ENCODE results near the gene LHX4. TPM values are rescaled to one million over a fixed set of nuclear protein-coding genes. Genes with fewer than 3 reads are reported as not detected.
A peak's percentile ranks its signal among the peaks of the same experiment; 100 is the strongest.

The LHX4 gene
- total and polyA plus RNA-seq, 5 donors: 0.02 TPM; not detected in 4

- H3K4me3 ChIP-seq (ENCODE audit: low read length): no peak overlapping the region
- H3K9me3 ChIP-seq (ENCODE audit: control insufficient read depth, low read length): no peaks in the 10 kb centered on the region
- DNase-seq: no peak
- intact Hi-C loops (cut with DNase I): no loop called here
- no peaks in the 10 kb centered on the region for H3K27me3 ChIP-seq (ENCODE audit: control insufficient read depth, insufficient read depth)
- ATAC-seq: no peak
- H3K27ac ChIP-seq (ENCODE audit: low read length): no peak overlapping the region
- WGBS: 75% methylated on average over 7 of the region's 7 CpGs
- no peaks in the 10 kb centered on the region for H3K4me1 ChIP-seq (ENCODE audit: control insufficient read depth, insufficient read depth, low read length)
Observed at GRCh38 chr1:180299479-180300221, 69.6 kb downstream of the LHX4 start.

DNA sequence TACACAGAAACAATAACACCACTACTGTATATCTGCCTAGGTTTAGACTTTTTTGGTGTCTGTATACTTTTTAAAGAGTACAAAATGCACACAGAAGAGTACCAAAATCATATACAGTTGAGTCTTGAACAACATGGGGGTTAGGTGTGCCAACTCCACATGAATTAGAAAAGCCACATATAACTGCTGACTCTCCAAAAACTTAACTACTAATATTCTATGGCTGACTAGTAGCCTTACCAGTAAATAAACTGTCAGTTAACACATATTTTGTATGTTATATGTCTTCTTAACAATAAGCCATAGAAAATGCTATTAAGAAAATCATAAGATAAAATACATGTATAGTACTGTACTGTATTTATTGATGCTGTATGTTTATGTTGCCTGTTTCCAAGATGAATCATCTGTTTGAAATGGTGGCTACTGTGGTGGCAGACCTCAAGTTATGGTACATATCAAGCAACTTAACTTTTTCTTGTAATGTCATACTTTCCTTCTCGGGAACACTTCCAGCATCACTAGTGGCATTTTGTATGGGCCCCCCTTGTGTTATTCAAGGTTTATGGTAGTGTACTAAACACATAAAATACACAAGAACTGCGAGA, 71.2 kb downstream of the LHX4 start:
- intact Hi-C loops (cut with DNase I): no loop called here
- Histone ChIP-seq H3K4me1 (ENCODE audit: control insufficient read depth, insufficient read depth, low read length) (no peaks in the 10 kb centered on the region), H3K27me3 (ENCODE audit: control insufficient read depth, insufficient read depth) (no peaks in the 10 kb centered on the region), H3K27ac (ENCODE audit: low read length) (no peak overlapping the region), H3K4me3 (ENCODE audit: low read length) (no peak overlapping the region), H3K9me3 (ENCODE audit: control insufficient read depth, low read length) (no peaks in the 10 kb centered on the region)
- DNase-seq (no peak), ATAC-seq (no peak)
- 94% methylated on average over 2 of the region's 2 CpGs for WGBS

DNA sequence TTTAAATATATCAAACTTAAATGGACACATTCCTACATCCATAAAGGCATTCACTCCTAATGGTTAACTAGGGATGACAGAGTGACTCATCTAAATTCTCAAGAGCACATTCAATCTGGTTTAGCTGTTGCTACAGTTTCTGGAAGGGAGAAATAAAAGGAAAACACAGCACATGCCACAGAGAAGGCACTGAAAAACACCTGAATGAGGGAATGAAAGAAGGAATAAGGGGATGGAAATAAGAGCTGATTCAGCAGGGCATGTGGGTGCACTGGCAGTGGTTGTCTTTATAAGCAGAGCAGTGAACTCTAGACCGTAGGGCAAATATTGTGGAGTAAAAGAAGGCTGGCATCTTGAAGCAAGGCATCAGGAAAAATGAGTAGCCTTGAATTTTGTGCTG, 79.3 kb downstream of the LHX4 start:
- H3K27ac ChIP-seq (ENCODE audit: low read length): no peak overlapping the region
- no peaks in the 10 kb centered on the region for H3K9me3 ChIP-seq (ENCODE audit: control insufficient read depth, low read length)
- no peak overlapping the region for H3K4me3 ChIP-seq (ENCODE audit: low read length)
- intact Hi-C loops (cut with DNase I): no loop called here
- ATAC-seq (no peak), DNase-seq (no peak)
- H3K27me3 ChIP-seq (ENCODE audit: control insufficient read depth, insufficient read depth): no peaks in the 10 kb centered on the region
- peaks cover 2% of the 10 kb centered on the region for H3K4me1 ChIP-seq (ENCODE audit: control insufficient read depth, insufficient read depth, low read length)
- WGBS: 91% methylated on average over 1 of the region's 1 CpG

DNA sequence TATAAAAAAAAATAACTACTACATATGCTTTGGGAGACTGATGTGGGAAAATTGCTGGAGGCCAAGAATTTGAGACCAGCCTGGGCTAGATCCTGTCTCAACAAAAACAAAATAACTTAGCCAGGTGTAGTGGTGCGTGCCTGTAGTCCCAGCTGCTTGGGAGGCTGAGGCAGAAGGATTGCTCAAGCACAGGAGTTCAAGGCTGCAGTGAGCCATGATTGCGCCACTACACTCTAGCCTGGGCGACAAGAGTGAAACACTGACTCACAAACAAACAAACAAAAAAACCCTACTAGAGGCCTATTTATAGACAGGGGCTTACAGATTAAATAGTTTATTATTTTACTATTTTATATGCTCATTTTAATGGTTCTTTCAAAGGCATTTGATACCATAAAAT, 80.0 kb downstream of the LHX4 start:
- H3K9me3 ChIP-seq (ENCODE audit: control insufficient read depth, low read length): no peaks in the 10 kb centered on the region
- intact Hi-C loops (cut with DNase I): no loop called here
- peaks cover 2% of the 10 kb centered on the region for H3K4me1 ChIP-seq (ENCODE audit: control insufficient read depth, insufficient read depth, low read length)
- no peaks in the 10 kb centered on the region for H3K27me3 ChIP-seq (ENCODE audit: control insufficient read depth, insufficient read depth)
- no peak for DNase-seq
- H3K27ac ChIP-seq (ENCODE audit: low read length): no peak overlapping the region
- ATAC-seq: no peak
- 96% methylated on average over 3 of the region's 3 CpGs for WGBS
- H3K4me3 ChIP-seq (ENCODE audit: low read length): no peak overlapping the region

DNA sequence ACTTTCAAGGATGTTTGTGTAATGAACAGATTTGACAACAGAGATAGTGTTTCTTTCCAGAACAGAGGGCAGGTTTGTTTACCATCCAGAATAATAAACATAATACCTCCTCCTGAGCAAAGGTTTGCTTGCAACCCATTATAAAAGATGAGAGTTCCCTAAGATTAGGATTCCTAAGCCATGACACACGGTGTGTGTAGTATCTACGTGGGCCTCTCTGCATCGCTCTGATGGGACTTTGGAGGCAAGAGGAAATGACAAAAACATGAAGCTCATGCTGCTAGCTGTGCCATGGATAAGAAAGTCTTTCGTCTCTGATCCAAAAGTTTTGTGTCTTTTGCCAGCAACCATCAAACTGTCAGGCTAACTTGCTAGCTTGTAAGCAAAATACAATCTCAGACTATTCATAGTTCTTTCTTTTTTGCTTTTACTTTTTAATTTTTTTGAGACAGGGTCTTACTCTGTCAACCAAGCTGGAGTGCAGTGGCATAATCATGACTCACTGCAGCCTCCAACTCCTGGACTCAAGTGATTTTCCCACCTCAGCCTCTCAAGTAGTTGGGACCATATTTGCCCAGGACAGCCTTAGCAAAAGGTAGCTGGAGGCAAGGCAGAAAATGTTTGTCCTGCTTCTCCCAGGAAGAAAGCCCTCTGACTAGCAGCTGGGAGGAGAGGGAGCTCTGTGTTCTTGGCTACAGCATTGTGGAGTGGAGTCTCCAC, 81.1 kb downstream of the LHX4 start:
- Histone ChIP-seq H3K9me3 (ENCODE audit: control insufficient read depth, low read length) (no peaks in the 10 kb centered on the region), H3K4me3 (ENCODE audit: low read length) (no peak overlapping the region), H3K27ac (ENCODE audit: low read length) (no peak overlapping the region), H3K4me1 (ENCODE audit: control insufficient read depth, insufficient read depth, low read length) (peaks cover 4% of the 10 kb centered on the region), H3K27me3 (ENCODE audit: control insufficient read depth, insufficient read depth) (no peaks in the 10 kb centered on the region)
- ATAC-seq (no peak), DNase-seq (no peak)
- intact Hi-C loops (cut with DNase I): no loop called here
- WGBS: 81% methylated on average over 4 of the region's 4 CpGs

GRCh38 chr1:180312926-180313325, 82.9 kb downstream of the LHX4 start:
- 95% methylated on average over 2 of the region's 2 CpGs for WGBS
- intact Hi-C loops (cut with DNase I): no loop called here
- H3K4me1 ChIP-seq (ENCODE audit: control insufficient read depth, insufficient read depth, low read length): peaks cover 4% of the 10 kb centered on the region
- H3K27me3 ChIP-seq (ENCODE audit: control insufficient read depth, insufficient read depth): no peaks in the 10 kb centered on the region
- DNase-seq (no peak), ATAC-seq (no peak)
- no peak overlapping the region for H3K4me3 ChIP-seq (ENCODE audit: low read length)
- H3K27ac ChIP-seq (ENCODE audit: low read length): no peak overlapping the region
- H3K9me3 ChIP-seq (ENCODE audit: control insufficient read depth, low read length): no peaks in the 10 kb centered on the region

DNA sequence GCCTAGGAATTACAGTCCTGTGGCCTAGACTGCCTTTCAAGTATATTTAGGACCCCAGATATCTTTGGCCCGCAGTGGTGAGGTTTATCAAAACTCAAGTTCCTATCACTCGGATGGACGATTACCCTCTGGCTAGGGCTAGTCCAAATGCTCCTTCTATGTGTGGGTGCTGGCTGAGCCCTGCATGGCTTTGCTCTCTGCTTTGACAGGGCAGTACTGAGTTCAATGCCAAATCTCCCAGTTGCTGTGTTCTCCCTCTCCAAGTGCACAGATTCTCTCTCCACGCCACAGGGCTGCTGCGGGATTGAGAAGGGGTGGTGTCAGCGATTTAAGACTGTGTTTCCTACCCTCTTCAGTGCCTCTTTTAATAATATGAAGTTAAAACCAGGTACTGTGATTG, 97.0 kb downstream of the LHX4 start:
- intact Hi-C loops (cut with DNase I): no loop called here
- peak in 1 of 2 donors; percentile 57 for ATAC-seq
- WGBS: 74% methylated on average over 6 of the region's 6 CpGs

More for the DNA sequence above, 97.0 kb downstream of the LHX4 start:
- Histone ChIP-seq H3K4me3 (ENCODE audit: low read length) (no peak overlapping the region), H3K4me1 (ENCODE audit: control insufficient read depth, insufficient read depth, low read length) (no peaks in the 10 kb centered on the region), H3K27ac (ENCODE audit: low read length) (no peak overlapping the region), H3K27me3 (ENCODE audit: control insufficient read depth, insufficient read depth) (no peaks in the 10 kb centered on the region), H3K9me3 (ENCODE audit: control insufficient read depth, low read length) (no peaks in the 10 kb centered on the region)
- DNase-seq: peak in 2 of 3 donors; percentile 6 to 30

Other genes starting within 250 kb of the LHX4 start
- gene QSOX1, start 75.4 kb upstream of the LHX4 start, total RNA-seq: 100 to 1,000 TPM; 349 to 399 (median 370) TPM
- 218 TPM for gene QSOX1, start 75.4 kb upstream of the LHX4 start, polyA plus RNA-seq

All from right cardiac atrium (tissue), 5 donors.